ENCODE measurements around the gene ZEB2.

Gene ZEB2

DNA sequence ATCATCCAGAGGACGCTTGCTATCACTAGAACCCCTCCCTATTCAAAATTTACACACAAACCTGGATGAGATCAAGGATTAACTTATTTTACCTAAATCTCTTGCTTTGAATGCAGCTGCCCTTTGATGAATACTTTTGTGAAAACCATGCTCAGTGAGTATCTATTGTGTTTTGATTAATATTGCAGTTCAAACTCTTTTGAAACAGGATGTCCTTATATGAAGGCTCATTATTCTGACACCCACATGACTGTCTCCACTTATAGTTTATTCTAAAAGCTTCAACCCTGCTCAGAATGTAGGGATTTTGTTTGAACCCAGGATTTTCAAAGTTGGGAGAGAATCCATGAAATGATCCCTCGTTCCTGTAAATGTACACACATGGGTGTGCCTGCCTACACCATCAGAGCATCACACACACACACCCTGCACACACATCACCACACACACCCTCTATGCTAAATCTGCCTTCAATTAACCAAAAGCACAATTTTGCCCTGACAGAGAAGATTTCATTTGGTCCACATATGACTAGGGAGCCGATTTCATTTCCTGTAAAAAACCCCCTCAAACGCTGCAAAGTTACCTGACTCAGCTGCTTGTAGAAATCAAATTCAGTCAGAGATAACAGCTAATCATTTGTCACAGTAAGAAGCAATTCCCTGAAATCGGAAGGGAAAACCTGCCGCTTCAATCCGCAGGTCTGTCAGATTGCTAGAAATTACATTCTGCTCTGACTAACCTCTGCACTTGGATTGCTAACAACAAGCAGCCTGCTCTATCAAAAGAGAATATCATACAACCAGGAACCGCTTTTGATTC, 65.2 kb downstream of the ZEB2 start:
- in situ Hi-C loops (cut with HindIII; ENCODE audit: low sequenced_read_pairs), result no loop called here

GRCh38 chr2:144453486-144454158, 66.3 kb downstream of the ZEB2 start:
- in situ Hi-C loops (cut with HindIII; ENCODE audit: low sequenced_read_pairs), result no loop called here

DNA sequence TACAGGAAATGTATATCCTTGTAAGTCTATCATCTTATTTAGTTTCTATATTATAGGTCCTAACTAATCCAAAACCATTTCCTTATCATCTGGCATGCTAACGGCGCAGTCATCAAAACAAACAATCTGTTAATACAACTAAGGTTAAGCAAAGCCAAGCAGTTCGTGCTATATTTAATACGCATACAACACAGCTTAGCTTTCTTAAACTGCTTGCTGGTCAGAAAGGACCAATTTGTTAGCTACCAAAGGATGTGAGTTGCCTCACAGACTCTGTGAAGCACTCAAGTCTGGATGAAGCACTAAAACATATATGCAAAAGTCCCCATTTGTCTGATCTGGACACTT, 67.0 kb downstream of the ZEB2 start:
- in situ Hi-C loops (cut with HindIII; ENCODE audit: low sequenced_read_pairs), result no loop called here

GRCh38 chr2:144452169-144452988, 67.5 kb downstream of the ZEB2 start:
- in situ Hi-C loops (cut with HindIII; ENCODE audit: low sequenced_read_pairs), result no loop called here

GRCh38 chr2:144451443-144451842, 68.5 kb downstream of the ZEB2 start:
- in situ Hi-C loops (cut with HindIII; ENCODE audit: low sequenced_read_pairs), result no loop called here

DNA sequence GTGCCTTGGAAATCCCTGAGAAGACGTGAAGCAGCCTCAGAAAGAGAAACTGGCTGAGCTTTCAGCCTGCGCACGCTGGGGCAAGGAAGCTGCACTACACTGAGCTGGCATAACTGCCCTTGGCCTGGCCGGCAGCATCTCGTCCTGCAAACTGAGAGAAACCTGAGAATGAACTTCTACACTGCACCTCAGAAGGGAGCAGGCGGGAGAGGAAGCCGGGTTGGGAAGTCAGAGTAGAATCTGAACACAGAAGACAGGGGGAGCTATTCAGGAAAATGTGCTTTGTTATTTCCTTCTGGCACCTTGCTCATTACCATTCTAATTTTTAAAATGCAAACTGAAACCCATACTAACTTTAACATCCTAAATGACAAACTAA, 70.9 kb downstream of the ZEB2 start:
- in situ Hi-C loops (cut with HindIII; ENCODE audit: low sequenced_read_pairs), result no loop called here

DNA sequence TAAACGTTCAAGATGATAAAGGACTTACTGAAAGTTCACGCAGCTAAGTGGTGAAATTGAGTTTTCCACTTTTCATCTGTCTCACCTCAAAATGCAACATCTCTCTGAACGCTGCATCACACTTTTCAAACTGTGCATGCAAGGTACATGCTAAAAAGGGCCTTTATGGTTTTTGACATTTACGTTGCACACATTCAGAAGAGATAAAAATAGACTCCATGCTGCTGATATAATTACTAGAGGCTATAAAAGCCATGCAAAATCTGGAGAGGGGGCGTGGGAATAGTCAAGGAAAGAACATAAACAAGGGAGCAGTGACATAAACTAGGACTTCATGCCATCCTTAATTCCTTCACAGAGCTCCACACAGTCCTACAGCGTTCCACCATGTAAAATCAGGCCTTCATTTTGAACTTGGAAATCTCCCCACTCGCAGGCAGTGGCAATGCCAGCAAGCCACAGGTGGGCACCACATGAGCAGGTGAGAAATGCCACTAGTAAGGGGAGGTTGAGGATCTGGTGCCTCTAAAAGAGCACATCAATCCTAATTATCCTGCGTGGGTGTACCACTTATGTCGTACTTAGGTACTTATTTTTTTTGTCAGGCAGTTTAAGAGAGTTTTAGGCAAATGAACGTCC, 71.4 kb downstream of the ZEB2 start:
- in situ Hi-C loops (cut with HindIII; ENCODE audit: low sequenced_read_pairs), result no loop called here

DNA sequence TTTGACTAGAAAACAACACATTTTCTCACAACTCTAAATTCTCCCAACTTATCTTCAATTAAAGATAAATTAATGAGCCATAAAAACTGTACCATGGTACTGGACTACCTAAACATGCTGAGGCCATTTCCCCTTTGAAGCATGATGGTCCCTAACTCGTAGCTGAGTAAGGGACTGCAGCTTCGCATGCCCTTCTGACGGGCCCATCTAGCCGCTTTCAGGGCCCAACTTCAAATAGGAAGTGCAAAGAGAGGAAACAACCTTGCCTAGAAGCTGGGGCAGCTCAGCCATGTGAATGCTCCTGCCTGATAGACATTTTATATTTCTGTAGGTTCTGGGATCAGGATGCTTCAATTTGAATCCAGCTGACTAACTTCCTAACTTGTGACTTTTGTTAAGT, 72.4 kb downstream of the ZEB2 start:
- in situ Hi-C loops (cut with HindIII; ENCODE audit: low sequenced_read_pairs), result no loop called here

DNA sequence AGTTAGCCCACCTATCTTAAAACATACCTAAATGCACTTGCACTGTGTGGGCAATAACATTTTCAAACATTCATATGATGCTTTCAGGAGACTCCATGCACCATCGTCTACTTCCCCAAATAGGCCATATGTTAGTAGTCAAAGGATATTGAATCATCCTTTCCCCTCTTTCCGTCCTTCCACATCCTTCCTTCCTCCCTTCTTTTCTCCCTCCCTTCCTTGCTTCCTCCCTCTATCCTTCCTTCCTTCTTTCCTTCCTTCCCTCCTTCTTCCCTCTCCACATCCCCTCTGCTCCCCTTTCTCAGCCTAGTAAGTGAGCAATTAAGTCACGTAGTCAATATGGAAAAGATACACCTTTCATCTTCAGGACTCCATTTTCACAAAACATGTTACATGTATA, 73.8 kb downstream of the ZEB2 start:
- in situ Hi-C loops (cut with HindIII; ENCODE audit: low sequenced_read_pairs), result no loop called here

- in situ Hi-C loops (cut with HindIII; ENCODE audit: low sequenced_read_pairs), result no loop called here
Measured at GRCh38 chr2:144445196-144445595, 74.7 kb downstream of the ZEB2 start.

GRCh38 chr2:144443837-144444817, 75.8 kb downstream of the ZEB2 start:
- in situ Hi-C loops (cut with HindIII; ENCODE audit: low sequenced_read_pairs), result no loop called here

- in situ Hi-C loops (cut with HindIII; ENCODE audit: low sequenced_read_pairs), result no loop called here
Measured at GRCh38 chr2:144441711-144442141, 78.2 kb downstream of the ZEB2 start.

GRCh38 chr2:144439993-144440392, 79.9 kb downstream of the ZEB2 start:
- in situ Hi-C loops (cut with HindIII; ENCODE audit: low sequenced_read_pairs), result no loop called here

DNA sequence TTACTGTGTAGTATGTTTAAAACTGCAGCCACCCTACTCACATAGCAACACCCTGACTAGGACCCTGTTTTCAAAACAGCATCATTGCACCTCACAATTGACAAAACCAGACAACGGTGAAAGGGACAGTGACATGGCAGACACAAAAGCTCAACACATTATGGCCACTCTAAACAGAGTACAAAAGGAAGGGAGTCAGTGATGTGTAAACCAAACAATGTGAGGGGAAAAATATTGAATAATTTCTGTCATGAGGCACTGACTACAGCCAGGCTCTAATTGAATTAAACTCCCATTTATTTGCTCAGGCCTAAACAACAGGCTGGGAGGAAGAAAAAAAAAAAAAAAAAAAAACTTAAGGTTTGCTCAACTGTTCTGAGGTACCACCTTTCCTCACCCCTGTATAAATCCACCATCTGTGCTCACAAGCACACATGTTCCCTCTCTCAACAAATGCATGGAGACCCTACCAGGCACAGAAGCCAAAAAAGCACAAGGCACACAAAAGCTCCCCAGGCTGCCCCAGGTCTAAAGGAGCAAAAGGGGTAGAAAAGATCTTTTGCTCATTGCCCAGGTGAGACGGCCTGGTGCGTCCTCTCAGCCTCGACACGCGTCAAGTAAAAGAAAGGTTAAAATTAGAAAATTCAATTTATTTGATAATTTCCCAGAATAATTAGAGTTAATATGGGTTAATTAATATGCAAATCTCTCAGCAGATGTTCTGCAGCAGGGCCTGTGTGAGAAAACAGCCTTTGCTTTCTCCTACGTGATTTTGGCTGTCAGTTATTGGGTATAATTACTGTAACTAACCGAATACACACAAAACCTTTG, 80.9 kb downstream of the ZEB2 start:
- in situ Hi-C loops (cut with HindIII; ENCODE audit: low sequenced_read_pairs), result no loop called here

GRCh38 chr2:144437636-144438035, 82.3 kb downstream of the ZEB2 start:
- in situ Hi-C loops (cut with HindIII; ENCODE audit: low sequenced_read_pairs), result no loop called here

DNA sequence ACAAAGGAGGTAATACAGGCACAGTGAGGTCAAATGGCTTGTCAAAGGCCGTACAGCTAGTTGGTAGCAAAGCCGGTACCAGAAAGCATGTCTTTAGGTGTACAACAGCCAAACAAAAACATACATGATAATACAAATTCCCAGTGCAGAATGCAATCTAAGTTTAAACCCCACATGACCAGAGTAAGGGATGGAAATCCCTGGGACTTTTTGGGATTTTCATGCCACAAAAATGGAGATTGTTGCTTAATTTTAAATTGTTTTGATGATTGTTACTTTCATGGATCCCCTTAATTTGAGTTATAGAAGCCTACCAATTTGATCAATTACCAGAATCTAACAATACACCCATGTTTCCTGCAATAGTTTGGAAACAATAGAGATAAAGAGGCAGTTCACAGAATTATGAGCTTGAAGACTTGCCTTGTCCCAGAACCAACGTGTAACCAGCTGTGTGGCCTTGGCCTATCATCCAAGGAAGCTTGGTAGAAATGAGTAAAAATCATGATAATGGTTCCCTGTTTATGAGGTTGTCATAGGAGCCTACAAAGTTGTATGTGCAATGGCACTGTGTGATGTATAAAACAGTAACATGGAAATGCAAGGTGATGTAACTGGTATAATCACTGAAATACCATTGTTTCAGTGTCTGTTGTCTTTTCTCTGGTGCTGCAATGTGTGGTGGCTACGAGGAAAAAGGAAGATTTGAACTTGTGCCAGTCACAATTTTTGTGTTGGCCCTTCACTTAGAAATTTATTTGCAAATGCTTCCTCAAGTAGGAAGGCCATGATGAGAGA, 85.3 kb downstream of the ZEB2 start:
- in situ Hi-C loops (cut with HindIII; ENCODE audit: low sequenced_read_pairs), result no loop called here

DNA sequence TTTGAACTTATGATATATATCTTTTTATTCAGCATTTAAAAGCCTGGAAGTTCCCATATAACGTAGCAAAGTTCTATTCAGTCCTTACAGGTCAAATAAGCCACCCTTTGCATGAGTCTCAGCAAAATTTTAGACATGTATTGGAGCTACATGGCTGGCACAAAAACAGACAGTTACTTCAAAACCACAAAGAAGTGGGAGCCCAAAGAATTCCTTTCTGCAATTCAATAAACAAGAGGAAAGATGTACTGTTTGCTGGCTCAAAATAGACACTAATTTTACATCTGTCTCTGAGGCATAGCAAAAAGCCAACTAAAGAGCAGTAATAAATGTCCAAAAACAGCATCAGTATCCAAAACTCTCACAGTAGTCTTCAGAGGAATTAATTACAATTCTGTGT, 87.0 kb downstream of the ZEB2 start:
- in situ Hi-C loops (cut with HindIII; ENCODE audit: low sequenced_read_pairs), result no loop called here

GRCh38 chr2:144431998-144432397, 87.9 kb downstream of the ZEB2 start:
- in situ Hi-C loops (cut with HindIII; ENCODE audit: low sequenced_read_pairs), result no loop called here

All from endothelial cell of hepatic sinusoid (primary cell).